ENCODE measurements around the gene KPNB1.

KPNB1 gene

DNA sequence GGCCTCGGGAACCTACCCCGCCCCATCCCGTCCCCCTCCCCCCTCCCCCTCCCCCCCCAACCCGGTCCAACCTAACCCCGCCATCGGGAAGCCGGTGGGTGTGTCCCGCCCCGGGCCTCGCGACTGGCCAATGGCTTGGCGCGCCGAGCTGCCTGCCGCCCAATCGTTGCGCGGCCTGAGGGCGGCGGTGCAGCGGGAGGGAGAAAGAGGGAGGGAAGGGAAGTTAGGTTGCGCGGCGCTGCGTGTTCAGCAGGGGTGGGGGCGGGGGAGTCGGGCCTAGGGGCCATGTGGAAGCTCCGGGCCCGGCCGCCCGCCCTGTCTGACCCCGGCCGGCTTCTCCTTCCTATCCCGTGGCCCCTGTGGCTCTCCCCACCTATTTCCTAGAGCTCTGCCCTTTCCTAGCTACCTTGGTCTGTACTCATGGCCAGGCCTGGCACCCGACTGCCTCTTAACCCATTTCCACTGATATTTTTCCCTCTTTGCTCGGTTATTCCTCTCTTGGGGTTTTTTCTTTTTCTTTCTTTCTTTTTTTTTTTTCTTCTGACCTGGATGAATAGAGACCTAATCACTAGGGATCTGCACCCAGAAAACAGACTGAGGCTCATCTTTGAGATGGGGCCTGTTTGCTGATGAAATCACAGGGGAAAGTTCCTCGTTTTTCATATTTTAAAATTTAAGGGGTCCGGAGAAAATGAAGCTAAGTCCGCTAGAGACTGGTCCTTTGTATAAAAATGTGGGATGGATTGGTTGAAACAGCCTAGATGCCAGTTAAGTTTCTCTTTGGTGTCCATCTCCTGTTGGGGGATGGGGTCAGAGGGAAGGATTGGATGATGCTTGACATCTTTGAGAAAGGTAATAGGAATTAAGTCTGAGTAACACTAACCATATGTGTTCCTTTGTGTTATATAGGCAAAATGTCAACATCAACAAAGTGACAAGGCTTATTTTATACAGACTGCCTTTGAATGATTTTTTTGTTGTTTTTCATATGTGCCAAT is 1.1 kb downstream of the KPNB1 start:
- peak overlapping the region; percentile 80 for H3K4me3 ChIP-seq (replicated peaks; ENCODE audit: low read depth, low read length)
- peak; percentile 98 for DNase-seq (ENCODE audit: low read depth)
- TF ChIP-seq, protein P1, sequence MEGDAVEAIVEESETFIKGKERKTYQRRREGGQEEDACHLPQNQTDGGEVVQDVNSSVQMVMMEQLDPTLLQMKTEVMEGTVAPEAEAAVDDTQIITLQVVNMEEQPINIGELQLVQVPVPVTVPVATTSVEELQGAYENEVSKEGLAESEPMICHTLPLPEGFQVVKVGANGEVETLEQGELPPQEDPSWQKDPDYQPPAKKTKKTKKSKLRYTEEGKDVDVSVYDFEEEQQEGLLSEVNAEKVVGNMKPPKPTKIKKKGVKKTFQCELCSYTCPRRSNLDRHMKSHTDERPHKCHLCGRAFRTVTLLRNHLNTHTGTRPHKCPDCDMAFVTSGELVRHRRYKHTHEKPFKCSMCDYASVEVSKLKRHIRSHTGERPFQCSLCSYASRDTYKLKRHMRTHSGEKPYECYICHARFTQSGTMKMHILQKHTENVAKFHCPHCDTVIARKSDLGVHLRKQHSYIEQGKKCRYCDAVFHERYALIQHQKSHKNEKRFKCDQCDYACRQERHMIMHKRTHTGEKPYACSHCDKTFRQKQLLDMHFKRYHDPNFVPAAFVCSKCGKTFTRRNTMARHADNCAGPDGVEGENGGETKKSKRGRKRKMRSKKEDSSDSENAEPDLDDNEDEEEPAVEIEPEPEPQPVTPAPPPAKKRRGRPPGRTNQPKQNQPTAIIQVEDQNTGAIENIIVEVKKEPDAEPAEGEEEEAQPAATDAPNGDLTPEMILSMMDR (IDR thresholded peaks at IDR 0.05; ENCODE audit: low read length, missing control alignments): no peak

GRCh38 chr17:47651704-47652103 is 2.0 kb downstream of the KPNB1 start:
- TF ChIP-seq, protein P1 (IDR thresholded peaks at IDR 0.05; ENCODE audit: low read length, missing control alignments): no peak
- H3K4me3 ChIP-seq (replicated peaks; ENCODE audit: low read depth, low read length): peak overlapping the region; percentile 80
- no peak for DNase-seq (ENCODE audit: low read depth)

DNA sequence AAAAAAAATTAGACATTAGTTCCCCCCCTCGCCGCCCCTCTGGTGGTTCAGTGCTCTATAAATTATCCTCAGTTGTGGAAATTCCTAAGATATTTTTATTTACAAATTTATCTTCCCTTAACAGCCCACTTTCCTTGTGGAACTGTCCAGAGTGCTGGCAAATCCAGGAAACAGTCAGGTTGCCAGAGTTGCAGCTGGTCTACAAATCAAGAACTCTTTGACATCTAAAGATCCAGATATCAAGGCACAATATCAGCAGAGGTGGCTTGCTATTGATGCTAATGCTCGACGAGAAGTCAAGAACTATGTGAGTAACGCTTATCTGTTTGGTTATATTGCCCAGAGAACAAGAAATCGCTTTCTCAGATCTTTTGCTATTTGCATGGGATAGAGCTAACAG is 2.9 kb downstream of the KPNB1 start:
- TF ChIP-seq, protein P1 (IDR thresholded peaks at IDR 0.05; ENCODE audit: low read length, missing control alignments): no peak
- DNase-seq (ENCODE audit: low read depth): peak; percentile 46
- H3K4me3 ChIP-seq (replicated peaks; ENCODE audit: low read depth, low read length): no peak overlapping the region

DNA sequence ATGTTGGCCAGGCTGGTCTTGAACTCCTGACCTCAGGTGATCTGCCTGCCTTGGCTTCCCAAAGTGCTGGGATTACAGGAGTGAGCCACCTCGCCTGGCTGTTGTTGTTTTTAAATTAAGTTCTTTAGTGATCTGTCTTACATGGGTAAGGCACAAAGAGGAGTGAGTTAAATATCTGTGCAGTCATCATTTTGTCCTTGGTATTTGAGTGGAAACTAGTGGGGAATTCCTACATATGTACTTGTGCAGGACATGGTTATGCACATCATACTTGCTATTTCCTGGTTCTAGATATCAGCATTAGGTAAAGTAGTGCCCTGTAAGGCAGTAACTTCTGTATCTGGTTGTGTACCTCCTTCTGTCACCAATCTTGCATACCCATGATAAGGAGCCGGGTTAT is 3.7 kb downstream of the KPNB1 start:
- TF ChIP-seq, protein P1 (IDR thresholded peaks at IDR 0.05; ENCODE audit: low read length, missing control alignments): no peak
- no peak overlapping the region for H3K4me3 ChIP-seq (replicated peaks; ENCODE audit: low read depth, low read length)
- no peak for DNase-seq (ENCODE audit: low read depth)

- no peak overlapping the region for H3K4me3 ChIP-seq (replicated peaks; ENCODE audit: low read depth, low read length)
- no peak for DNase-seq (ENCODE audit: low read depth)
- TF ChIP-seq, protein P1 (IDR thresholded peaks at IDR 0.05; ENCODE audit: low read length, missing control alignments): no peak
Measured at GRCh38 chr17:47654991-47655390, 5.3 kb downstream of the KPNB1 start.

DNA sequence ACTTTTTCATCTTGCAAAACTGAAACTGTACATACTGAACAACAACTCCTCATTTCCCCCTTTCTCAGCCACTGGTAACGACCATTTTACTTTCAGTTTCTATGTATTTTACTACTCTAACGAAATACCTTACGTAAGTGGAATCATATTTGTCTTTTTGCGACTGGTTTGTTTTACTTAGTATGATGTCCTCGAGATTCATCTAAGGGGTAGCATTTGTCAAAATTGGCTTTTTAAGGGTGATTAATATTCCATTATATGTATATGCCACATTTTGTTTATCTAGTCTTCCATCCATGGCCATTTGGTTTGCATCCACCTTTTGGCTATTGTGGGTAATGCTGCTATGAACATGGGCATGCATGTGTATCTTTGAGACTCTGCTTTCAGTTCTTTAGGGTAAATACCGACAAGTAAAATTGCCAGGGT is 10.4 kb downstream of the KPNB1 start:
- H3K4me3 ChIP-seq (replicated peaks; ENCODE audit: low read depth, low read length): no peak overlapping the region
- no peak for DNase-seq (ENCODE audit: low read depth)
- TF ChIP-seq, protein P1 (IDR thresholded peaks at IDR 0.05; ENCODE audit: low read length, missing control alignments): no peak

All from fibroblast of pulmonary artery (primary cell).